DMS53 (cell line): ENCODE results near the gene UBR4.

Source experiments
- DNase-seq: peaks from one replicate; lab custom pipeline; 2025; lab: John Stamatoyannopoulos, UW

The UBR4 gene

GRCh38 chr1:19089524-19089923, 120.5 kb downstream of the UBR4 start:
- no peak for DNase-seq

GRCh38 chr1:19088717-19089442, 121.2 kb downstream of the UBR4 start:
- no peak for DNase-seq

- DNase-seq: no peak
Observed at GRCh38 chr1:19087737-19088594, 122.1 kb downstream of the UBR4 start.

- DNase-seq: no peak
Observed at GRCh38 chr1:19087017-19087736, 122.9 kb downstream of the UBR4 start.

GRCh38 chr1:19086176-19086875, 123.7 kb downstream of the UBR4 start:
- no peak for DNase-seq

- no peak for DNase-seq
Observed at GRCh38 chr1:19084206-19084738, 125.8 kb downstream of the UBR4 start.

GRCh38 chr1:19083081-19083480, 127.0 kb downstream of the UBR4 start:
- no peak for DNase-seq

GRCh38 chr1:19081218-19081893, 128.7 kb downstream of the UBR4 start:
- DNase-seq: no peak

GRCh38 chr1:19080721-19081120, 129.3 kb downstream of the UBR4 start:
- no peak for DNase-seq

GRCh38 chr1:19079541-19080472, 130.3 kb downstream of the UBR4 start:
- no peak for DNase-seq

GRCh38 chr1:19078536-19078935, 131.5 kb downstream of the UBR4 start:
- DNase-seq: no peak

GRCh38 chr1:19076841-19077616, 133.0 kb downstream of the UBR4 start:
- no peak for DNase-seq

GRCh38 chr1:19074902-19075721, 135.0 kb downstream of the UBR4 start:
- no peak for DNase-seq

GRCh38 chr1:19074361-19074901, 135.6 kb downstream of the UBR4 start:
- no peak for DNase-seq

GRCh38 chr1:19073311-19074186, 136.5 kb downstream of the UBR4 start:
- DNase-seq: no peak

GRCh38 chr1:19072285-19072981, 137.6 kb downstream of the UBR4 start:
- DNase-seq: no peak
